ENCODE measurements around the gene CPT1B.

- TF ChIP-seq CTCF (conservative IDR thresholded peaks at IDR 0.05; ENCODE audit: low read depth, low read length) (no peak), EZH2 (IDR thresholded peaks at IDR 0.05; ENCODE audit: borderline replicate concordance, low read depth, low read length, poor library complexity, severe bottlenecking) (no peak)
Measured at GRCh38 chr22:50574383-50574755, 3.9 kb downstream of the CPT1B start.
